Measurements from ENCODE around the gene TBC1D9.

TBC1D9 gene

DNA sequence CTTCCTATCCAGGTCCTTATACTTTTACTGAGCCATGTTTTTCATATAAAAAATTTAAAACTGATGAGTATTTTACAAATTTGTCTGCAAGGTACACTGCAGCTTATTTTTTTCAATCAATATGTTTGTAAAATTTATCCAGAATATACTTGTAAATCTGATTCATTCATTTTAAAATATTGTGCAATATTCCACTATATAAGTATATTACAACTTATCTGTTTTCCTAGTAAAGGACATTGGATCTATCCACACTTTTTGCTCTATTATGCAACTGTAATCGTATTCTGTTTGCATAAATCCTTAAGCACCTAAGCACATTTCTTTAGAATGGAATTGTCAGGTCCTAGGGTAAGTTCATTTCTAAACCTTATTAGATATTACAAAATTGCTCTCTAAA, 49.5 kb downstream of the TBC1D9 start:
- Histone ChIP-seq H2AFZ (no peak overlapping the region), H3K4me2 (ENCODE audit: low read length) (no peak overlapping the region), H3K79me2 (no peaks in the 10 kb centered on the region), H3K36me3 (ENCODE audit: control insufficient read depth, insufficient read depth, low read length) (no peaks in the 10 kb centered on the region), H3K27ac (no peak overlapping the region), H3K9me3 (ENCODE audit: control insufficient read depth, low read length) (no peaks in the 10 kb centered on the region), H3K4me1 (peaks cover 4% of the 10 kb centered on the region), H3K9ac (no peak overlapping the region), H3K4me3 (ENCODE audit: low read depth, low read length) (no peak overlapping the region), H3K27me3 (ENCODE audit: control insufficient read depth, insufficient read depth, low read length) (no peaks in the 10 kb centered on the region)
- TF ChIP-seq, protein P1, sequence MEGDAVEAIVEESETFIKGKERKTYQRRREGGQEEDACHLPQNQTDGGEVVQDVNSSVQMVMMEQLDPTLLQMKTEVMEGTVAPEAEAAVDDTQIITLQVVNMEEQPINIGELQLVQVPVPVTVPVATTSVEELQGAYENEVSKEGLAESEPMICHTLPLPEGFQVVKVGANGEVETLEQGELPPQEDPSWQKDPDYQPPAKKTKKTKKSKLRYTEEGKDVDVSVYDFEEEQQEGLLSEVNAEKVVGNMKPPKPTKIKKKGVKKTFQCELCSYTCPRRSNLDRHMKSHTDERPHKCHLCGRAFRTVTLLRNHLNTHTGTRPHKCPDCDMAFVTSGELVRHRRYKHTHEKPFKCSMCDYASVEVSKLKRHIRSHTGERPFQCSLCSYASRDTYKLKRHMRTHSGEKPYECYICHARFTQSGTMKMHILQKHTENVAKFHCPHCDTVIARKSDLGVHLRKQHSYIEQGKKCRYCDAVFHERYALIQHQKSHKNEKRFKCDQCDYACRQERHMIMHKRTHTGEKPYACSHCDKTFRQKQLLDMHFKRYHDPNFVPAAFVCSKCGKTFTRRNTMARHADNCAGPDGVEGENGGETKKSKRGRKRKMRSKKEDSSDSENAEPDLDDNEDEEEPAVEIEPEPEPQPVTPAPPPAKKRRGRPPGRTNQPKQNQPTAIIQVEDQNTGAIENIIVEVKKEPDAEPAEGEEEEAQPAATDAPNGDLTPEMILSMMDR (IDR thresholded peaks at IDR 0.05), result no peak

DNA sequence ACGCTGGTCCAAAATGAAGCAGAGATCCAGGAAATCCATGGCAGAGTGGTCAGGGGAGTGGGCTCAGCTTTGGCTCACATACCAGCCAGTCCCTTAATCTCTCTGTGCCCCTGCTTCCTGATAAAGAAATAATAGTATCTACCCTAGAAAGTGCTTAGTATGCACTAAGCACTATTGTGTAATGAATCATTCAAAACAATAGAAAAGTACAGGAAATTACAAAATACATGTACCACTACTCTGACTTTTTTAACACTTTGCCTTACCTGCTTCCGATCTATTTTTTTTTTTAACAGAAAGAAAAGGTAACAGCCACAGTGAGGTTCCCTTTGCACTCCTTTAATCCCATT, 49.9 kb downstream of the TBC1D9 start:
- Histone ChIP-seq H2AFZ (peak overlapping the region; percentile 28), H3K27me3 (ENCODE audit: control insufficient read depth, insufficient read depth, low read length) (no peaks in the 10 kb centered on the region), H3K4me1 (peaks cover 4% of the 10 kb centered on the region), H3K27ac (no peak overlapping the region), H3K4me2 (ENCODE audit: low read length) (no peak overlapping the region), H3K4me3 (ENCODE audit: low read depth, low read length) (no peak overlapping the region), H3K79me2 (no peaks in the 10 kb centered on the region), H3K36me3 (ENCODE audit: control insufficient read depth, insufficient read depth, low read length) (no peaks in the 10 kb centered on the region), H3K9me3 (ENCODE audit: control insufficient read depth, low read length) (no peaks in the 10 kb centered on the region), H3K9ac (no peak overlapping the region)
- TF ChIP-seq, protein P1 (IDR thresholded peaks at IDR 0.05), result no peak

DNA sequence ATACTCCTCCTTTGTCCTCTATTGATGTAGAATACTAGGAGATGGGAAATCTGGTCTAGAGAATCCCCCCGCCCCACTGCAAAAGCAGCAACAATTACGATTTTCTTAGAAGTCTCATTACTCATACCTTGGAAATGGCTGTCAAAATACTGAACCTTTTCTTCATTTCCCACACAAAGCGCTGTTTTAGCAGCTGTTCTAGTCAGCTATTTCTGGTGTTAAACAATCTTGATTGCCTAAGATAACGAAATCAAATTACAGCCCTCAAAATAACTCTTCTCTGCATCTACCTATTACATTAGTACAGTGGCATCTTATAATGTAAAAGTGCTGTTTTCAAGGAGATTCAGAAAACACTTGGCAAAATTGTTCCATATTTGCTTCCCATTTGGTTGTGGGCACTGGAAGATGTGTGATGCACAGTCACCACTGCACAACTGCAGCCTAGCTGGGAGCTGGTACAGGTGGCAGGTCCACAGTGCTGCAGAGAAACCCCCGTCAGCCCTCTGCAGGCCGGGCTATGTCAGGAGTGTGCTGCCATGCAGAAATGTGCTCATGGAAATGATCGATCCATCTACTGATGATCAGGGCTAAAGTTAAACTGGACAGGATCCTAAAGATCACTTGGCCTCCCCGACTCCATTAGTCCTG, 50.4 kb downstream of the TBC1D9 start:
- Histone ChIP-seq H3K9ac (no peak overlapping the region), H3K79me2 (no peaks in the 10 kb centered on the region), H3K4me2 (ENCODE audit: low read length) (peak overlapping the region; percentile 25), H2AFZ (peak overlapping the region; percentile 28), H3K27me3 (ENCODE audit: control insufficient read depth, insufficient read depth, low read length) (no peaks in the 10 kb centered on the region), H3K9me3 (ENCODE audit: control insufficient read depth, low read length) (no peaks in the 10 kb centered on the region), H3K36me3 (ENCODE audit: control insufficient read depth, insufficient read depth, low read length) (no peaks in the 10 kb centered on the region), H3K4me3 (ENCODE audit: low read depth, low read length) (no peak overlapping the region), H3K27ac (no peak overlapping the region), H3K4me1 (peaks cover 4% of the 10 kb centered on the region)
- TF ChIP-seq, protein P1 (IDR thresholded peaks at IDR 0.05), result no peak

DNA sequence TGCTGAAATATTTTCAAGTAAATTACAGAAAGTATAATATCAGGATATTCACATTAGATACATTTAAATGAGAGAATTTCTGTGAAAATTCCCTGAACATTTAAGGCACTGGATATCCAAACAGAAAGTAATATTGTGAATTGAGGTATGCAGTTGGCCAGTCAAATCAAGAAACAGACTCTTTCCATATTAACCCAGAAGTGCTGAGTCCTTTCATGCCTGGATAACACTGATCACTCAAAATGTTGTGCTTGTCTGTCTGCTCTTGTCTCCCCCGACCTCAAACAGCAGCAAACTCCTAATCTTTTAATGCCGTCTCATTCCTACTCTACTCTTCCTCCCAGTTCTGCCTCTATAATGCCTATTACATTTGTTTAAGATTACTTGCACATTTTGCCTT, 51.2 kb downstream of the TBC1D9 start:
- H3K36me3 ChIP-seq (ENCODE audit: control insufficient read depth, insufficient read depth, low read length), result no peaks in the 10 kb centered on the region
- no peaks in the 10 kb centered on the region for H3K9me3 ChIP-seq (ENCODE audit: control insufficient read depth, low read length)
- H2AFZ ChIP-seq, result no peak overlapping the region
- peaks cover 4% of the 10 kb centered on the region for H3K4me1 ChIP-seq
- no peak overlapping the region for H3K4me2 ChIP-seq (ENCODE audit: low read length)
- TF ChIP-seq, protein P1 (IDR thresholded peaks at IDR 0.05), result no peak
- H3K27me3 ChIP-seq (ENCODE audit: control insufficient read depth, insufficient read depth, low read length), result no peaks in the 10 kb centered on the region
- H3K27ac ChIP-seq, result no peak overlapping the region
- H3K4me3 ChIP-seq (ENCODE audit: low read depth, low read length), result no peak overlapping the region
- no peak overlapping the region for H3K9ac ChIP-seq
- H3K79me2 ChIP-seq, result no peaks in the 10 kb centered on the region

DNA sequence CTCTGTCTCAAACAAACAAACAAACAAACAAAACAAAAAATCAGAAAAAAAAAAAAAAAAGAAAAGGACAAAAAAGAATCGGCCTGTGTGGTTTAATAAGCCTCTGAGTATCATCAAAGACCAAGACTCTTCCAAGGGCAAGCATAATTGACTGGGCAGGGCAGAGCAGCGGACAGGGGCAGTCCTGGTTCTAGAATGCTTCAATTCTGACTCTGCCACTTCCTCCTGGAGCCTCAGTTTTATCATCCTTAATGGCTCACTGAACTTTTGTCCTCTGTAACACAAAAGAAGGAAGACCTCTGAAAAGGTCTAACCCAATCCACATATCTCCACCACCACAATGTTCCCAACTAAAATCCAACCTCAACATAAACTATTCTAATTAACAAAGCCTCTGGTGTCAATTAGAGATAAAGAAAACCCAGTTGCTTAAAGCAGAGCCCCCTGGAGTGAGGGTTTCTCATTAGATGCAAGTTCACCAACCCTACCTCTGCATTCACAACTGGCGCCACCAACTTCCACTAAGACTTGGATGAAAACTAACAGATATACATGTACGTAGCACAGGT, 51.7 kb downstream of the TBC1D9 start:
- Histone ChIP-seq H3K9me3 (ENCODE audit: control insufficient read depth, low read length) (no peaks in the 10 kb centered on the region), H3K4me2 (ENCODE audit: low read length) (no peak overlapping the region), H3K79me2 (no peaks in the 10 kb centered on the region), H3K27ac (no peak overlapping the region), H3K9ac (no peak overlapping the region), H2AFZ (no peak overlapping the region), H3K4me3 (ENCODE audit: low read depth, low read length) (no peak overlapping the region), H3K27me3 (ENCODE audit: control insufficient read depth, insufficient read depth, low read length) (no peaks in the 10 kb centered on the region), H3K4me1 (peaks cover 4% of the 10 kb centered on the region), H3K36me3 (ENCODE audit: control insufficient read depth, insufficient read depth, low read length) (no peaks in the 10 kb centered on the region)
- TF ChIP-seq, protein P1 (IDR thresholded peaks at IDR 0.05), result no peak

All from parathyroid adenoma (tissue), 2 donors.